Measurements from ENCODE around the gene PDK3. TPM values are rescaled to one million over a fixed set of nuclear protein-coding genes. Genes with fewer than 3 reads are reported as not detected.

The PDK3 gene
- total RNA-seq, 1 experiment from 2014 or later: 13.6 TPM

DNA sequence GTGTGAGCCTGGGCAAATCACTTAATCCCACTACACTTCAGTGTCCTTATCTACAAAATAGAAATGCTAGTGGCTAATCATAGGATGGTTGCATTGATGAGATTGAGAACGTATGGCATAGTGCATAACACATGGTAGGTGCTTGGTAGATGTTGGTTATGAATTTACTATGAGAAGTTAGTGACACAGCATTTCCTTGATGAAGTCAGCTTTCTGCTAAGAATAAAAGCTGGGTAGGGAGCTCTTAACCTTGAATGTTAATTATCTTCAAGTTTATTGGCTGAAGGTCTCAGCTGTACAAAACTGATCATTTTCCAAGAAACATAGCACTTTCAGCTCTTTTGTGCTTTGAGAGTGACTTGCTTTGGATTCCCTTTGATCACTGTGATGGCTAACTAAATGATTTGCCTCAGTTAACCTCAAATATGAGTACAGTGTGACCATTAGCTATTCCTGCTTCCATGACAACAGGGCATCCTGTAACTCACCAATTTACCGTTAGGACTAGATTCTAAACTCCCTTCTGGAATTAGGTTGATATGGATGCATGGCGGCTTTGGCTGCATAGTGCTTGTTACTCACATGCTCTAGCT is 17.8 kb downstream of the PDK3 start:
- no peak for DNase-seq (ENCODE audit: low spot score)

- DNase-seq (ENCODE audit: low spot score): no peak
These were observed 18.5 kb downstream of the PDK3 start for GRCh38 chrX:24483596-24483995.

DNA sequence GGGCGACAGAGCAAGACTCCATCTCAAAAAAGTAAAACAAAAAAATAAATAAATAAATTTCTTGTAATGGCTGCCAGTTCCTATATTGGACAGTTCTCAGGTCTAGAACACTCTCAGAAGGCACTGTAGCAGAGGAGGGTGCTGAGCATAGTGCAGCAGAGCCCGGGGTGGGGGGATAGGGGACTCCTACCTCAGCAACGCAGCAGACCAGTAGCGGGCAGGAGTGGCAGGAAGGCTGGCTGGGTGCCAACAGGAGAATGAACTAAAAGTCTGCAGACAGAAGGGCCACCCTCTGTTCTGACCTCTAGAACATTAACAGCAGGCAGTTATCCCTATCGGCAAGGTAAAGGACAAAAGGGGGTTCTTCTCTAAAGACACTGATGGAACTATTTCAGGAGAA is 20.2 kb downstream of the PDK3 start:
- no peak for DNase-seq (ENCODE audit: low spot score)

DNA sequence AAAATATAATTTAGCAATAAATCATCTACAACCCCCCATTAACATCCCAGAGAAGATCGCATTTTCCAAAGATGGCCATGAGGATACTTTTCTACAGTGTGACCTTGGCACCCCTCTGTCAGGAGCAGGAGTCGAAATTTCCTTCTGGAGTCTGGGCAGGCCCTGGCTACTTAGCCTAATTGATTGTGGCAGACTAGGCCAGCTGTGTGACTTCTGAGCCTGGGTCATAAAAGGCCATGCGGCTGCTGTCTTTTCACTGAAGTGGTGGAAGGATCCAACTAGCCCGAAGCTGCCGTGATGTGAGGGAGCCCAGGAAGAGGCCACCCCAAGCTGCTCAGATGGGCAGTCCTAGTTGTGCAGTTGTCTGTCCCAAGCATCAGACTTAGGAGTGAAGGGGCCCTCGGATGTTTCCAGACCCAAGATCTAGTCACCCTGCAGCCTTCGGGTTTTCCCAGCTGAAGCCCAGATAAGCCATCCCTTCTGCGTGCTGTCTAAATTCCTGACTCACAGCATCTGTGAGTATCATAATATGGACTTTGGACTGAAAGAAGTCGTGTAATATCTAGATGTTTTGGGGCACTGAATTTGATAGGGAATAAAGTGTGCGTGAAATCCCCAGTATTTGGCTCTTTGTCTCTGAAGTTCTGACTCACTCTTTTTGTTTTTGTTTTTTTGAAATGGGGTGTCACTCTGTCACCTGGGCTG is 21.0 kb downstream of the PDK3 start:
- DNase-seq (ENCODE audit: low spot score): no peak

DNA sequence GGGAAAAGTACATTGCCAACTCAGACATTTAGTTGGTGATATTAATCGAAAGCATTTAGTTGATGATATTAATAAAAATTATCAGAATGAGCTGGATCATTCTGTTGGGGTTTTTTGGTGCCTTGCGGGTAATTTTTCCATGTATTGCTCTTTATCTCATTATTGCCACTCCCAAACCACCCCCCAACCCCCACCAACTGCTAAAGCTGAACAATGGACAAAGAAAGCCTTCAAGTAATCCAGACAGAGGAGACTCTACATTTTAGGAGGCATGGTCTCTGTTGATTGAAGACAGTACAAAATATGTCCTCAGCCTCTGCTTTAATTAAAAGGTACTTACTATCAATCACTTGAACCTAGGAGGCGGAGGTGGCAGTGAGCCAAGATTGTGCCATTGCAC is 22.5 kb downstream of the PDK3 start:
- DNase-seq (ENCODE audit: low spot score): no peak

DNA sequence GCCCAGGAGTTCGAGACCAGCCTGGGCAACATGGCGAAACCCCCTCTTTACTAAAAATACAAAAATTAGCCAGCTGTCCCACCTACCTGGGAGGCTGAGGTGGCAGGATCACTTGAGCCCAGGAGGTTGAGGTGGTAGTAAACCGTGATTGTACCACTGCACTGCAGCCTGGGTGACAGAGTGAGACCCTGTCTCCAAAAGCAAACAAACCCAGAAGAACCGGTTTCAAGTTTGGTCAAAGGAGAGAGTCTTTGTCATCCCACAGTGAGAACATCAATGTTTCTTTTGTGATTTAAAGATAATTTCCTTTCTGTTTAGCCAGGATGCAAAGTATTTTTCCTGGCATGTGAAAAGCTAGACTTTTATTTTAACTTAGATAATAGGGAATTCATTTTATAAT is 26.7 kb downstream of the PDK3 start:
- DNase-seq (ENCODE audit: low spot score): no peak

GRCh38 chrX:24493740-24494581 is 28.9 kb downstream of the PDK3 start:
- no peak for DNase-seq (ENCODE audit: low spot score)

GRCh38 chrX:24494647-24495075 is 29.6 kb downstream of the PDK3 start:
- DNase-seq (ENCODE audit: low spot score): peak; percentile 86

DNA sequence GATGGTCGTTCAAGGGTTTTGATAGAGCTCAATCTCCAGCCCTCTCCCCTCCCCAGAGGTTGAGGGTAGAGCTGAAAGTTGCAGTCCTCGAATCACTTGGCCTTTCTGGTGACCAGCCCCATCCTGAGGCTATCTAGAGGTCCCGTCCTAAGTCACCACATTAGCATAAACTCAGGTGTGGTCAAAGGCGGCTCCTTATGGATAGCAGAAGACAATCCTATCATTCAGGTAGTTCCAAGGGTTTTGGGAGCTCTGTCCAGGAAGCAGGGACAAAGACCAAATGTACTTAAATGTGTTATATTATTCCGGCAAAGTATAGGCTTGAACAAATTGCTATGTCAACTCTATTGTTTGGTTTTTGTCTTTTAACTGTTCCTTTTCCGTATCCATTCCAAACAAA is 30.6 kb downstream of the PDK3 start:
- no peak for DNase-seq (ENCODE audit: low spot score)

DNA sequence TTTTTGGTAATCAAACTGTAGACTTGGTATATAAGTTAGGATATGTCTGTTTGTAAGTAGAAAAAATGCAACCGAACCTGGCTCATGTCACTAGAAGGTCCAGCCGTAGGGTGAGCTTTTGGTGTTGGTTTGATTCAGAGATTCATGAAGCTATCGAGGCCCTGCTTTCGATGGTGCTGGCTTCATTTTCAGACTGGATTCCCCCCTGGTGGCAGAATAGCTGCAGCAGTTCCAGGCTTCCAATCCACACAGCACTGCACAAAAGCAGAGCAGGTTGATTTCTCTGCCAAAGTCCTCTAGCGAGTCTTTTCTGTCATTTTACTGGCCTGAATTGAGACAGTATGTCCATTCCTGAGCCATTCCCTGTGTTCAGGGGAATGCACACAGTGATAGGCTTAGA is 33.1 kb downstream of the PDK3 start:
- DNase-seq (ENCODE audit: low spot score): no peak

- peak; percentile 20 for DNase-seq (ENCODE audit: low spot score)
These were observed 33.9 kb downstream of the PDK3 start for GRCh38 chrX:24498975-24499374.

DNA sequence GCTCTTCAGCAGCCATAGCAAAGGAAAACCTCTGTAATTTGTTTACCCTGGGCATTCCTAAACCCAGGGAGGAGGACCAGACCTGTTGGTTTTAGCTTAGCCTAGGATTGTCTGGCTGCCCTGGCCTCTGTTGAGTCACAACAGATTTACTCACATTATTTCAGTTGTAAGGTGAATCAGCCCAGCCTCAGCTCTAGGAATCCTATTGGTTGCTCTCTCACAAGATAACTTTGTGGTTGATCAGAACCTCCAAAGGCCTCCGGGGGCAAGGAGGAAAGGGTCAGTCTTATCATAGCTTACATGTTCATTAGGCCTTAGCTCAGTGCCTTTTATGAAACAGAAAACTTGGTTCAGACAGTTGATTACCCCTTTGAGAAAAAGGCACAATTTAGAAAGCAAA is 41.0 kb downstream of the PDK3 start:
- DNase-seq (ENCODE audit: low spot score): peak; percentile 79

DNA sequence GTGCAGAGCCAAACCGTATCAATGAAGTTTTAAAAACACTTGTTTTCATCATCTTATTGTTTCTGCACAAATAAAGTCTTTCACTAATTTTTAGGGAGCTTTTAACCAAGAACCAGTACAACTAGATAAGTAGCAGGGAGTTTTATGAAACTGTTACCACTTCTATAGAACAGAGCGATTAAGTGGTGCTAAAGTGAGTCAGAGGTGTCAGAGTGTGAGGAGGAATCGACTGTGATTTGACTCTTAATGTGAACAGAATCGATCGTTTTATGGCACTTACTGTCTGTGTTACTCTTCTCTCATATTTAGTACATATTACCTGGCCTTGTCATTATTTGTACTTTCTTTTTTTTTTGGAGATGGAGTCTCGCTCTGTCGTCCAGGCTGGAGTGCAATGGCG is 43.3 kb downstream of the PDK3 start:
- no peak for DNase-seq (ENCODE audit: low spot score)

- no peak for DNase-seq (ENCODE audit: low spot score)
These were observed 48.3 kb downstream of the PDK3 start for GRCh38 chrX:24513416-24513815.

GRCh38 chrX:24515447-24515846 is 50.4 kb downstream of the PDK3 start:
- DNase-seq (ENCODE audit: low spot score): no peak

GRCh38 chrX:24520472-24520871 is 55.4 kb downstream of the PDK3 start:
- DNase-seq (ENCODE audit: low spot score): no peak

GRCh38 chrX:24525455-24525854 is 60.4 kb downstream of the PDK3 start:
- DNase-seq (ENCODE audit: low spot score): no peak

DNA sequence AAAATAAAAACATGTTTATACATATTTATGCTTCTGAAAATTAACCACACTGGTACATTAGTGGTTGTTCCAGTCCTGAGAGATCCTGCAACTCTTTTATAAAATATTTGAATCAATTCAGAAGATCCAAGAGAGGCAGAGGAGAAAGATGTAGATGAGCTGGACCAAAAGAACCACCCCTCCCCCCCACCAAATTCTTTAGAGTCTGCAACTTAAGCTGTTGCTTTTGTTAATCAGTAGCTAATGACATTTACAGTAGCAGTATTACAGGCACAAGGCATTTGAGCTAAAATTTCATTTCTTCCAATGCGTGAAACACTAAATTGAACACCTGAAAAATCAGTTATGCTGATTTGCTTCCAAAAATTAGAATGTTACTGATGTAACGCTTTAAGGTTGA is 61.5 kb downstream of the PDK3 start:
- DNase-seq (ENCODE audit: low spot score): no peak

GRCh38 chrX:24528605-24529004 is 63.5 kb downstream of the PDK3 start:
- no peak for DNase-seq (ENCODE audit: low spot score)

DNA sequence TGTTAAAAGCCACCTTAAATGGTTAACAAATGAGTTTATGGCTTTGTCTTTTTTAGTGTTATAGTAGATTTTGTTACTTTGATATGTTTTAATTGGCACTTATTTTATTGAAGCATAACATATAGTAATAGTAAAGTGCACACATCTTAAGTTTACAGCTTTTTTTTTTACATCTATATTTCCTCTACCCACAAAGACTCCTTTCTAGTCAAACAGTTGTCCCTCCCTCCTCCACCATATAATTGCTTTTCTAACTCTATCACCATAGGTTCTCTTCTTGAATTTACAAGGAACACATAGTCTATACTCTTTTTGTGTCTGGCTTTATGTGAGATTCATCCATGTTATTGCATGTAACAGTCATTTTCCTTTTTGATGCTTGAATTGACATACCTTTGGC is 71.5 kb downstream of the PDK3 start:
- no peak for DNase-seq (ENCODE audit: low spot score)

- DNase-seq (ENCODE audit: low spot score): no peak
These were observed 77.7 kb downstream of the PDK3 start for GRCh38 chrX:24542756-24543155.

GRCh38 chrX:24547961-24548360 is 82.9 kb downstream of the PDK3 start:
- no peak for DNase-seq (ENCODE audit: low spot score)

GRCh38 chrX:24550166-24550565 is 85.1 kb downstream of the PDK3 start:
- DNase-seq (ENCODE audit: low spot score): peak; percentile 1

All from A172 (cell line).